Measurements from ENCODE around the gene CAMTA1. TPM values are rescaled to one million over a fixed set of nuclear protein-coding genes. Genes with fewer than 3 reads are reported as not detected.

Gene CAMTA1
- total and polyA plus RNA-seq, 9 of the 15 experiments (the other 6 are each of a cell fraction or from before 2014, with no cell fraction given), result 43.9 to 161 (median 65.9) TPM

DNA sequence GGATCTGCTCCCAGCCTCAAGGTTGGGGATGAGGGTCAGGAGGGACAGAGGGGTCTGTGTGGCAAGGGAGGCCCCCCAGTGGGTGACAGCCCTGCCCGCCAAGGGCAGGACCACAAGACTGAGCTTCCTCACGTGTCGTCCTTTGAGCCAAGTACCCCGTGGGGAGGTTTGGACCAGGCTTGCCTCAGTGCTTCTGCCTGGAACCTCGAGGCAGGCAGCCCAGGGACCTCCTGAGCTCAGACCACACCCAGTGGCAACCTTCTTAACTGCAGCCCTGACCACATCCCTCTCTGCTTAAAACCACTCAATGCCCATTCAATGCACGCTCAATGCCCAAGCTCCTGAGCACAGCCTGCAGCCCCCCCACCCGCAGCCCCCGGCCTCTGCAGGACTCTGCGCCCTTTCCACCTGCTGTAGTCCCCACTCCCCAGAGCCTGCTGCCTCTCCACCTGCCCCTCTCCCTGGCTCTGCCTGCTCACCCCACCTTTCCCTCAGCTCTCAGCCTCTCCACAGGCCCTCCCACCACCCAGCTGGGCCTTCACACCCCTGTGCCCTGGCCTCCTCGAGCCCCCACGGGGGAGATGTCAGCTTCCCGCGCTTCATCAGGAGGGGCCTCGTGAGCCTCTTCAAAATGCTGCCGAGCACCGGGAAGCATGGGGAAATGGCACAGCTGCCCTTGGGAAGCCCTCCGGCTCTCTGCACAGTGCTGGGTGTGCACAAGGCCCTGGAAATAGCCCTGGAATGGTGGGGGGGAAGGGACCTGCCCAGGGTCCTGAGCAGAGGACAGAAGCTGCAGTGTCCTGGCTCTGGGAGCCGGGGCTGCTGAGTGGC is 856.5 kb downstream of the CAMTA1 start:
- WGBS (ENCODE audit: insufficient coverage, low coverage, missing lambda C conversion rate), result 1% methylated on average over 15 of the region's 18 CpGs
- H3K9ac ChIP-seq (ENCODE audit: insufficient read depth in 1 of 2, low read depth in 2 of 2, low read length in 2 of 2), result no peak overlapping the region; a peak in 1 of 4 replicates
- H3K79me2 ChIP-seq (ENCODE audit: control insufficient read depth, insufficient read depth, low read length), result no peaks in the 10 kb centered on the region
- peak; percentile 52 for ATAC-seq
- no peaks in the 10 kb centered on the region for H3K9me3 ChIP-seq (replicated peaks; ENCODE audit: control insufficient read depth, insufficient read depth, low read depth, low read length)
- H3K27me3 ChIP-seq (ENCODE audit: control insufficient read depth in 2 of 2, insufficient read depth in 2 of 2, low read length in 2 of 2), result peaks cover 47 to 80% of the 10 kb centered on the region in 2 experiments
- H4K20me1 ChIP-seq (replicated peaks; ENCODE audit: control insufficient read depth, insufficient read depth, low read length), result peaks cover 21% of the 10 kb centered on the region; the same call in 1 of the 2 replicates
- TF ChIP-seq MTA3 (IDR thresholded peaks at IDR 0.05; ENCODE audit: borderline replicate concordance) (no peak), ZNF3 (CRISPR knock-in tag; IDR thresholded peaks at IDR 0.05) (no peak), ARID1B (IDR thresholded peaks at IDR 0.05) (no peak), STAT5B (CRISPR knock-in tag; IDR thresholded peaks at IDR 0.05) (no peak), ZZZ3 (IDR thresholded peaks at IDR 0.05) (no peak), ZFPM2 (CRISPR knock-in tag; IDR thresholded peaks at IDR 0.05) (no peak), SIN3B (IDR thresholded peaks at IDR 0.05; ENCODE audit: low read depth) (no peak), FIP1L1 (IDR thresholded peaks at IDR 0.05; ENCODE audit: low read depth, low read length, poor library complexity, severe bottlenecking) (no peak), CEBPB (tag; IDR thresholded peaks at IDR 0.05) (no peak), MTA1 (IDR thresholded peaks at IDR 0.05; ENCODE audit: borderline replicate concordance) (no peak), ZNF184 (CRISPR knock-in tag; IDR thresholded peaks at IDR 0.05) (no peak), IFI16 (CRISPR knock-in tag; IDR thresholded peaks at IDR 0.05) (no peak), CREB1 (IDR thresholded peaks at IDR 0.05) (no peak), CREB1 (CRISPR knock-in tag; IDR thresholded peaks at IDR 0.05) (no peak), SP2 (IDR thresholded peaks at IDR 0.05; ENCODE audit: extremely low read depth, low read depth, low read length, poor library complexity, severe bottlenecking) (no peak), MCM2 (IDR thresholded peaks at IDR 0.05; ENCODE audit: low read depth) (no peak), TCF7 (IDR thresholded peaks at IDR 0.05; ENCODE audit: borderline replicate concordance) (no peak), EGR1 (conservative IDR thresholded peaks at IDR 0.05) (no peak)
- TF ChIP-seq, protein P1, sequence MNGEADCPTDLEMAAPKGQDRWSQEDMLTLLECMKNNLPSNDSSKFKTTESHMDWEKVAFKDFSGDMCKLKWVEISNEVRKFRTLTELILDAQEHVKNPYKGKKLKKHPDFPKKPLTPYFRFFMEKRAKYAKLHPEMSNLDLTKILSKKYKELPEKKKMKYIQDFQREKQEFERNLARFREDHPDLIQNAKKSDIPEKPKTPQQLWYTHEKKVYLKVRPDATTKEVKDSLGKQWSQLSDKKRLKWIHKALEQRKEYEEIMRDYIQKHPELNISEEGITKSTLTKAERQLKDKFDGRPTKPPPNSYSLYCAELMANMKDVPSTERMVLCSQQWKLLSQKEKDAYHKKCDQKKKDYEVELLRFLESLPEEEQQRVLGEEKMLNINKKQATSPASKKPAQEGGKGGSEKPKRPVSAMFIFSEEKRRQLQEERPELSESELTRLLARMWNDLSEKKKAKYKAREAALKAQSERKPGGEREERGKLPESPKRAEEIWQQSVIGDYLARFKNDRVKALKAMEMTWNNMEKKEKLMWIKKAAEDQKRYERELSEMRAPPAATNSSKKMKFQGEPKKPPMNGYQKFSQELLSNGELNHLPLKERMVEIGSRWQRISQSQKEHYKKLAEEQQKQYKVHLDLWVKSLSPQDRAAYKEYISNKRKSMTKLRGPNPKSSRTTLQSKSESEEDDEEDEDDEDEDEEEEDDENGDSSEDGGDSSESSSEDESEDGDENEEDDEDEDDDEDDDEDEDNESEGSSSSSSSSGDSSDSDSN (IDR thresholded peaks at IDR 0.05; ENCODE audit: borderline replicate concordance in 1 of 2, low read depth in 2 of 2, low read length in 2 of 2), result no peak
- TF ChIP-seq, protein P2, sequence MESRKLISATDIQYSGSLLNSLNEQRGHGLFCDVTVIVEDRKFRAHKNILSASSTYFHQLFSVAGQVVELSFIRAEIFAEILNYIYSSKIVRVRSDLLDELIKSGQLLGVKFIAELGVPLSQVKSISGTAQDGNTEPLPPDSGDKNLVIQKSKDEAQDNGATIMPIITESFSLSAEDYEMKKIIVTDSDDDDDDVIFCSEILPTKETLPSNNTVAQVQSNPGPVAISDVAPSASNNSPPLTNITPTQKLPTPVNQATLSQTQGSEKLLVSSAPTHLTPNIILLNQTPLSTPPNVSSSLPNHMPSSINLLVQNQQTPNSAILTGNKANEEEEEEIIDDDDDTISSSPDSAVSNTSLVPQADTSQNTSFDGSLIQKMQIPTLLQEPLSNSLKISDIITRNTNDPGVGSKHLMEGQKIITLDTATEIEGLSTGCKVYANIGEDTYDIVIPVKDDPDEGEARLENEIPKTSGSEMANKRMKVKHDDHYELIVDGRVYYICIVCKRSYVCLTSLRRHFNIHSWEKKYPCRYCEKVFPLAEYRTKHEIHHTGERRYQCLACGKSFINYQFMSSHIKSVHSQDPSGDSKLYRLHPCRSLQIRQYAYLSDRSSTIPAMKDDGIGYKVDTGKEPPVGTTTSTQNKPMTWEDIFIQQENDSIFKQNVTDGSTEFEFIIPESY (CRISPR knock-in tag; IDR thresholded peaks at IDR 0.05), result no peak
- no peak overlapping the region for H2AFZ ChIP-seq (ENCODE audit: low read depth, low read length)
- no peak overlapping the region for H3K4me2 ChIP-seq (ENCODE audit: insufficient read depth, low read length)
- no peak for FAIRE-seq
- intact Hi-C loops (cut with micrococcal nuclease), result loop anchor here (10.0 kb wide), 1 partner anchor 187 kb away; no protein-coding TSS in a partner anchor
- in situ Hi-C loops (cut with MboI), result loop anchor here (10.0 kb wide), 1 partner anchor 417 kb away; no protein-coding TSS in a partner anchor
- ChIA-PET CTCF (ENCODE audit: low intra/inter-chr PET ratio) (no interaction called here), POLR2A (interaction anchor here (0.6 to 0.9 kb wide), 2 partner anchors 12 to 16 kb away, joined by 3 to 4 read pairs; no protein-coding TSS in a partner anchor)
- H3K9me1 ChIP-seq (ENCODE audit: control insufficient read depth, insufficient read depth, low read length), result peaks cover 7% of the 10 kb centered on the region
- H3K36me3 ChIP-seq (ENCODE audit: control insufficient read depth, insufficient read depth, low read length), result no peaks in the 10 kb centered on the region
- H3K4me3 ChIP-seq, result no peak overlapping the region
- no peak overlapping the region for H3K27ac ChIP-seq (ENCODE audit: extremely low read depth, low read depth, low read length)
- no TSS peak for BruUV-seq (replicated peaks)
- DNase-seq (ENCODE audit: extremely low read depth in 1 of 4, low spot score in 3 of 4), result no peak
- H3K4me1 ChIP-seq (replicated peaks in 1 of 2; ENCODE audit: control insufficient read depth in 2 of 2, insufficient read depth in 2 of 2, low read length in 2 of 2), result peaks cover 0 to 15% of the 10 kb centered on the region in 2 experiments; a peak in 1 of 5 replicates
